Forelimb muscle (tissue), 1 donor: ENCODE results near the gene TRAPPC11. TPM values are rescaled to one million over a fixed set of nuclear protein-coding genes. Genes with fewer than 3 reads are reported as not detected.

ENCODE experiments used
- DNase-seq: peaks from one replicate; pipeline ENCODE4 v3.0.0-alpha.2; 2013; ENCODE audit warnings: low read depth
- polyA plus RNA-seq: library from polyadenylated mRNA; unstranded; fragments of 120-200 nt; gene quantifications from one replicate; pipeline ENCODE4 v1.2.1, GENCODE V29; 2013; ENCODE audit not compliant: insufficient read length

Gene TRAPPC11
- polyA plus RNA-seq, 1 donor: 27.8 TPM

- DNase-seq: no peak
Measured at GRCh38 chr4:183637461-183637860, 21.6 kb upstream of the TRAPPC11 start.

- DNase-seq: no peak
Measured at GRCh38 chr4:183638436-183638835, 20.7 kb upstream of the TRAPPC11 start.

GRCh38 chr4:183639291-183639690 lies 19.8 kb upstream of the TRAPPC11 start:
- DNase-seq: no peak

DNA sequence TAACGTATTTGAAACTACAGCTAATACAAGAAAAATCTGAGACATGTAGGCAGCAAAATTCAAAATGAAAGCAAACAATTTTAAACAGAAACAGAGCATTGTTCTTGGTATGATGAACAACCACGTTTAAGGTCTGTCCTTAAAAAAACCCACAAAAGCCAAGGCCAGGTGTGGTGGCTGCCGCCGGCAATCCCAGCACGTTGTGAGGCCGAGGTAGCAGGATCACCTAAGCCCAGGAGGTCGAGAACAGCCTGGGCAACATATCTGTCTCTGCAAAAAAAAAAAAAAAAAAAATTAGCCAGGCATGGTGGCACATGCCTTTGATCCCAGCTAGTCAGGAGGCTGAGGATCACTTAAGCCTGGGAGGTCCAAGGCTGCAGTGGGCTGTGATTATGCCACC lies 13.8 kb upstream of the TRAPPC11 start:
- no peak for DNase-seq

- no peak for DNase-seq
Measured at GRCh38 chr4:183657564-183657963, 1.5 kb upstream of the TRAPPC11 start.

GRCh38 chr4:183658362-183659028 lies 598 bp upstream of the TRAPPC11 start:
- no peak for DNase-seq

DNA sequence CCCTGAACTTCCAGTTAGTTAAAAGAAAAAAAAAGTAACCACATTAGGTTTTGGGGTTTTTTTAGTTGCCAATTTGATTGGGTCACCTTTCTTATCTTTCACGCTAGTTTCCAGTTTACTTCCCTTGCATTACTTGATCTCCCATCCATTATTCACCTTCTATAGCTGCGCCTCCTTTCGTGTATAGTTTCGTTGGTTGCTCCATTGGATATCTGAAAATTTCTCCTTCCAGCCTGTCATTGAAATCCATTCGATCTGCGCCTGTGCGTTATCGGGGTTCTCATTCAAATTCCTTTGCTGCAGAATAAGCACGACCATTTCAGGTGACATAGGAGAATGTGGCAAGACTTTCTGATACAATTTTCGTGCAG lies 764 bp downstream of the TRAPPC11 start:
- no peak for DNase-seq

DNA sequence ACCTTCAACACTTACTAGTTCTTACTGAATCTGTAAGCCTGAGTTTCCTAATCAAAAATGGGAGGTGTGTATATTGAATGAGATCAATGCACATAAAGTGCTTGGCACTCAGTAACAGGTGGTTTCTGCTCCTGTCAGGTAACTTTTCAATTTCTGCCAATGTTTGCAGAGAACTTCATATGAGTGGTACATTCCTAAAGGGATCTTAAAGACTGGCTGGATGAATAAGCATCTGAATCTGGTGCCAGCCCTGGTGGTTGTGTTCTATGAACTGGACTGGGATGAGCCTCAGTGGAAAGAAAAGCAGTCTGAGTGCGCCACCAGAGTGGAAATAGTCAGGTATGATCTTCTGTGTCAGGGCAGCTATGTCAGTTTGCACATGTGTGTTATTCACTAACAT lies 7.0 kb downstream of the TRAPPC11 start:
- no peak for DNase-seq

GRCh38 chr4:183670251-183670650 lies 11.2 kb downstream of the TRAPPC11 start:
- no peak for DNase-seq

DNA sequence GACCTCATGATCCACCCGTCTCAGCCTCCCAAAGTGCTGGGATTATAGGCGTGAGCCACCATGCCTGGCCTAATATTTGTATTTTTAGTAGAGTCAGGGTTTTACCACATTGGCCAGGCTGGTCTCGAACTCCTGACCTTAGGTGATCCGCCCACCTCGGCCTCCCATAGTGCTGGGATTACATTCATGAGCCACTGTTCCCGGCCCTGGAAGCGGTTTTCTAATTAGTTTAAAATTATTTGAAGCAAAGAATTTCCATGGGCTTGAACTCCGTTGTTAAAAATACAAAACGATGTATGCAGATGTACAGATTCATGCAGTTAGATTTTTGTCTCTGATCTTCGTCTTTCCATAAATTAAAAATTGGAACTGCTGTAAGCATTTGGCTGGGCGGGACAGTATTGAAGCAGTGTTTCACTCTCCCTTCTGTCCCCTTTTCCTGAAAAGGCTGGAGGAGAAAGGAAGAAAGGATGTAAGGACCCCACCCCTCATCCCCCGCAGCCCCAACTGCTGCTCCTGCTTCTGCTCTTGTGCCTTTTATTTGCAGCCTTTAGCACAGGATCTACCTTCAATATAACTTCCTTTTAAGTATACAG lies 12.0 kb downstream of the TRAPPC11 start:
- DNase-seq: no peak

DNA sequence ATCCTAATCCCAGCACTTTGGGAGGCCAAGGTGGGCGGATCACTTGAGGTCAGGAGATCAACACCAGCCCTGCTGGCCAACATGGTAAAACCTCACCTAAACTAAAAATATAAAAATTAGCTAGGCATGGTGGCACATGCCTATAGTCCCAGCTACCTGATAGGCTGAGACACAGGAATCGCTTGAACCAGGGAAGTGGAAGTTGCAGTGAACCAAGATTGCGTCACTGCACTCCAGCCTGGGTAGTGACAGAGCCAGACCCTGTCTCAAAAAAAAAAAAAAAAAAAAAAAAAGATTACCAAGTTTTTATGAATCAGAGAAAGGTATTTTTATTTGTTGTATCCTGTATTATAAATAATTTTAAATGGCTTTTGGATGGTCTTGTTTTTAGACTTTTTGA lies 15.1 kb downstream of the TRAPPC11 start:
- DNase-seq: no peak

GRCh38 chr4:183675625-183676024 lies 16.5 kb downstream of the TRAPPC11 start:
- DNase-seq: peak; percentile 24

DNA sequence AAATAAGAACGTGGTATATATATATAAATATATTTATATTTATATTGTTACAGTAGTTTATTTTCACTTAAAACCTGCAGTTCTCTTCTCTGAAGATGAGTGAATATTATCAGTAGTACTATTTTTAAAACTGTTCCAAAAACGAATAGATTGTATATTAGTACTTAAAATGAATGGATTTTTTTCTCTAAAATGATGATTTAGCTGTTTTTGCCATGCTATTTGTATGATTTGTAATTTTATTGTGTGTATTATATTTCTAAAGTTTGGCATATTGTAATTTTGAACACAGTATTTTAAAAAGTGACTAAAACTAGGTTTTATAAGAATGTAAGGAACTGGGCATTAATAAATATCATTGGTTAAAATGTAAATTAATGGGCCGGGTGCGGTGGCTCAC lies 22.0 kb downstream of the TRAPPC11 start:
- no peak for DNase-seq

DNA sequence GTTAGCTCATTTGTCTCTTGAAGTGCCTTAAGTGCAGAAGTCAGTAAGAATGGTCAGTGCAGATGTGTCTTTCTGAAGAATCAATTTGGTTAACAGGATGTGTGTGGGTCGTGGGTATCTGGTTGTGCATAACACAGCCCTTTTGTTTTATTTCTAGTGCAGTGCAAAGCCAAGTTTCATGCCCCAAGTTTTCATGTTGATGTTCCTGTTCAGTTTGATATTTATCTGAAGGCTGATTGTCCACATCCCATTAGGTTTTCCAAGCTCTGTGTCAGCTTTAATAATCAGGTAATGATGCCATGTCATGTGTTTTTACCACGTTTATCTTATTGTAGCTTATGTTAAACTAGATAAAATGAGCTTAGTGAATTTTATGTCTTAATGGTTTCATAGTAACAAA lies 27.4 kb downstream of the TRAPPC11 start:
- DNase-seq: no peak

DNA sequence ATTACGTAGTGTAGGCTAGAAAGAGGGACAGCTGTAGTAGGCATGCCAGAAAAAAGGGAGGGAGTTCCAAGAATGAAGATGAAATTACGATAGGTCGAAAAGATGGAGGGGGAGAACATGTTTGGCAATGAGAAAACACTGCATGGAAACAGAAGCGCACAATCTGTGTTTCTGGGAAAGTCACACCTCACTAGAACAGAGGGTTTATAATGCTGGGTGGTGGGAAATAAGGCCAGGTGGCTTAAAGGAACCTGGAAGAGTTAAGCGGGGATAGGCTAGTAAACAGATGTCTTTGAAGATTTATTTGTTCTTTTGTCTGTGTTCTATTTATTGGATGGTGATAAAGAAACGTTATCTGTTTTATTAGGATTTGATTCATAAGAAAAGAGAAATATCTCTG lies 29.1 kb downstream of the TRAPPC11 start:
- DNase-seq: no peak

DNA sequence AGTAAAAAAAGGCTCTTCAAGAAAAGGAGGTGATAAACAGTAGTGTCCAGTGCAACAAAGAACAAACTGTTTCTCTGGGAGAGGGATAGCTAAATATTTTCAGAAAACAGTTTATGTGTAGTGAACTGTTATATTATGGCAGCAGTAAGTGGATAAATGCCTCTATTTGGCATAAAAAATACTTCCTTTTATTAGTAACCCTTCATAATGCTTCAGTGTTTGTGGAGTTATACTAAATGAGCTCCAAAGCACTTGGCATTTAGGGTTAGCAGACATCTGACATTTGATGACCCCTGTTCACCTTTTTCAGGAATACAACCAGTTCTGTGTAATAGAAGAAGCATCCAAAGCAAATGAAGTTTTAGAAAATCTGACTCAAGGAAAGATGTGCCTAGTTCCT lies 31.9 kb downstream of the TRAPPC11 start:
- no peak for DNase-seq

- DNase-seq: no peak
Measured at GRCh38 chr4:183691897-183692296, 32.8 kb downstream of the TRAPPC11 start.

- no peak for DNase-seq
Measured at GRCh38 chr4:183698909-183699308, 39.8 kb downstream of the TRAPPC11 start.

DNA sequence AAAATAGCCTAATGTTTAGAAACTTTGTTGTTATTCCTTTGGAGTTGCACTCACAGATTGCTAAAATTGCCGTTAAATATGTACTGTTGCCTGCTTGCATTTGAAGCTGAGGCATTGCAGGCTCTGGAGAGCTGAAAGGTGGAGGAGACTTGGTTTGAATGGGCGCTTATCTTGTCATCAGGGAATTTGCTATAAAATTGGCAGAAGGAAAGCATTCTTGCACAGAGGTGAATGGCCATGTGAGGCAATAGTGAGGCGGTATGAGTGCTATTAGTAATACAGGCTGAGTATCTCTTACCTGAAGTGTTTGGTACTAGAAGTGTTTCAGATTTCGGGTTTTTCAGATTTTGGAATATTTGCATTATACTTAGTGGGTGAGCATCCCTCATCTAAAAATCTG lies 41.3 kb downstream of the TRAPPC11 start:
- DNase-seq: no peak

DNA sequence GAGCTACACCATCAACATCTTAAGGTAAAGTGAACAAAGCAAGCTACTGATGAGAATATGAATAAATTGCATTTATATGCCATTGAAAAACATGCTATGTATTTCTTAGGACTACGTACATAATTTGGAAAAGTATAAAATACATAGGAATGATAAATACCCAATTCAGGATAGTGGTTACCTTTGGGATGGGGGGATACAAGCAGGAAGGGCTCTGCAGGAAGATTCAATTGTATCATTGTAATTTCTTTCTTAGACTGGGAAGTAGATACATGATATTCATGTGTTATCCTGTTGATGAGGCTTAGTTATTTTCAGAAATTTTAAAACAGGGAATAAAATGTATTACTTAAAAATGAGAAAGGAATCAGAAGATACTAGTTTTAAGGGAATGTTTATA lies 43.4 kb downstream of the TRAPPC11 start:
- DNase-seq: no peak

- no peak for DNase-seq
Measured at GRCh38 chr4:183714626-183715025, 55.5 kb downstream of the TRAPPC11 start.

- DNase-seq: no peak
Measured at GRCh38 chr4:183716302-183716701, 57.2 kb downstream of the TRAPPC11 start.

DNA sequence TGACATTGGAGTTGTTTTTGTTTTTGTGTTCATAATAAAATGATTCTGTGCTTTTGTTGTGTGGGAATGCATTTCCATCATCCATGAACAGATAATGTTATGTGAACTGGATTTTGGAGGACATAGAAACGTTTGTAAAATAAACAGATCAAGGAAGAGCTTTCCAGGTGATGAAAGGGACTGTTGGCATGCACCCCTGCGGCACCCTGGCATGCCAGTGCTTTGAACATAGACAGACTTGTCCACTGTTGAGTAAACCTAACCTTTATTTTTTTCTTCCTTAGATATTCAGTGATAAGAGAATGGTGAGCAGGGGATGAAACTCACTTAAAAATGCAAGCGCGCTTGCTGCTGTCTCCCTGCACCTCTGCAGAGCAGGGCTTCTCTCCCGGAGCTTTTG lies 59.8 kb downstream of the TRAPPC11 start:
- no peak for DNase-seq
